Ishikawa (cell line): ENCODE data around the gene ZNF662.

Experiments used
- CREB1 ChIP-seq: IDR thresholded peaks from 2 replicates; pipeline ENCODE4 v1.6.1; 2012; ENCODE audit warnings: low read depth
- EGR1 ChIP-seq: IDR thresholded peaks from 2 replicates; pipeline ENCODE4 v1.6.1; 2012
- EP300 ChIP-seq: IDR thresholded peaks from 2 replicates; pipeline ENCODE4 v1.6.1; 2012; ENCODE audit warnings: borderline replicate concordance
- FOXM1 ChIP-seq: IDR thresholded peaks from 2 replicates; pipeline ENCODE4 v1.6.1; 2012; ENCODE audit warnings: low read depth, borderline replicate concordance
- MAX ChIP-seq: IDR thresholded peaks from 2 replicates; pipeline ENCODE4 v1.6.1; 2012
- RAD21 ChIP-seq: IDR thresholded peaks from 2 replicates; pipeline ENCODE4 v1.6.1; 2012; ENCODE audit warnings: low read depth
- REST ChIP-seq: IDR thresholded peaks from 2 replicates; pipeline ENCODE4 v1.6.1; 2012; ENCODE audit warnings: low read depth, mild to moderate bottlenecking
- TAF1 ChIP-seq: IDR thresholded peaks from 2 replicates; pipeline ENCODE4 v1.6.1; 2012; ENCODE audit warnings: low read depth, mild to moderate bottlenecking
- TCF12 ChIP-seq: IDR thresholded peaks from 2 replicates; pipeline ENCODE4 v1.6.1; 2012; ENCODE audit warnings: low read depth
- USF1 ChIP-seq: IDR thresholded peaks from 2 replicates; pipeline ENCODE4 v1.6.1; 2012
- YY1 ChIP-seq: IDR thresholded peaks from 2 replicates; pipeline ENCODE4 v1.6.1; 2012; ENCODE audit warnings: low read depth
- ZBTB7A ChIP-seq: IDR thresholded peaks from 2 replicates; pipeline ENCODE4 v1.6.1; 2012; ENCODE audit warnings: low read depth

GRCh38 chr3:42886294-42886822, 19.6 kb upstream of the ZNF662 start:
- TF ChIP-seq YY1 (no peak), MAX (no peak), FOXM1 (no peak), REST (no peak), EP300 (no peak), ZBTB7A (no peak), EGR1 (no peak), TCF12 (no peak), USF1 (no peak), RAD21 (no peak), TAF1 (no peak), CREB1 (no peak)
